GM23338 (cell line): ENCODE measurements around the gene PFKFB2. TPM values are rescaled to one million over a fixed set of nuclear protein-coding genes. Genes with fewer than 3 reads are reported as not detected.

Experiments used
- ATAC-seq: fragments of 200-7000 bp; cut with Tn5 transposase; 3 replicates; pipeline ENCODE4 v1.9.1; 2020
- DNase-seq: peaks from one replicate; pipeline ENCODE4 v3.0.0-alpha.2; 2015; ENCODE audit warnings: low spot score
- H2AFZ ChIP-seq: fragments of 200-600 bp; sonication (generic); 2 replicates; pipeline ENCODE4 v1.8.0; 2016; ENCODE audit warnings: antibody characterized with exemption, mild to moderate bottlenecking, moderate library complexity
- H3F3A ChIP-seq: fragments of 200-600 bp; sonication (generic); replicated peaks from 2 replicates; pipeline ENCODE4 v1.8.0; 2017; ENCODE audit warnings: antibody characterized with exemption, mixed run types, low read depth
- H3K27ac ChIP-seq: fragments of 200-600 bp; sonication (generic); 2 replicates; pipeline ENCODE4 v1.6.1; 2016; ENCODE audit warnings: low read depth
- H3K27me3 ChIP-seq: fragments of 200-600 bp; sonication (generic); 2 replicates; pipeline ENCODE4 v1.8.0; 2016; ENCODE audit warnings: mild to moderate bottlenecking, mixed run types, moderate library complexity; ENCODE audit not compliant: insufficient read depth
- H3K36me3 ChIP-seq: fragments of 200-600 bp; sonication (generic); 2 replicates; pipeline ENCODE4 v1.8.0; 2016; ENCODE audit warnings: mild to moderate bottlenecking; ENCODE audit not compliant: insufficient read depth
- H3K4me1 ChIP-seq: fragments of 200-600 bp; sonication (generic); 2 replicates; pipeline ENCODE4 v1.8.0; 2016; ENCODE audit warnings: mild to moderate bottlenecking, moderate library complexity; ENCODE audit not compliant: insufficient read depth
- H3K4me2 ChIP-seq: fragments of 200-600 bp; sonication (generic); 2 replicates; pipeline ENCODE4 v1.7.1; 2017; ENCODE audit warnings: mixed run types
- H3K4me3 ChIP-seq: fragments of 200-600 bp; sonication (generic); 2 replicates; pipeline ENCODE4 v1.6.1; 2016; ENCODE audit warnings: mixed run types
- H3K79me2 ChIP-seq: fragments of 200-600 bp; sonication (generic); replicated peaks from 2 replicates; pipeline ENCODE4 v1.8.0; 2017; ENCODE audit warnings: mild to moderate bottlenecking; ENCODE audit not compliant: insufficient read depth
- H3K9me2 ChIP-seq: fragments of 200-600 bp; sonication (generic); 2 replicates; pipeline ENCODE4 v1.8.0; 2017; ENCODE audit not compliant: insufficient read depth
- H4K20me1 ChIP-seq: fragments of 200-600 bp; sonication (generic); replicated peaks from 2 replicates; pipeline ENCODE4 v1.8.0; 2017; ENCODE audit warnings: mild to moderate bottlenecking; ENCODE audit not compliant: insufficient read depth
- H3K27ac Mint-ChIP-seq: 2 replicates; pipeline ENCODE4 v1.8.0; 2020; ENCODE audit warnings: inconsistent platforms, mild to moderate bottlenecking, moderate library complexity, mixed read lengths
- H3K27me3 Mint-ChIP-seq: 3 replicates; pipeline ENCODE4 v1.8.0; 2022; ENCODE audit warnings: low read depth, mild to moderate bottlenecking, moderate library complexity, mixed read lengths, inconsistent platforms; ENCODE audit not compliant: insufficient read depth, poor library complexity
- H3K36me3 Mint-ChIP-seq: 3 replicates; pipeline ENCODE4 v1.8.0; 2021; ENCODE audit warnings: low read depth, mild to moderate bottlenecking, inconsistent platforms, moderate library complexity, mixed read lengths
- H3K4me1 Mint-ChIP-seq: 3 replicates; pipeline ENCODE4 v1.8.0; 2020; ENCODE audit warnings: mild to moderate bottlenecking, inconsistent platforms, mixed read lengths
- H3K4me3 Mint-ChIP-seq: 3 replicates; pipeline ENCODE4 v1.8.0; 2021; ENCODE audit warnings: moderate library complexity, mild to moderate bottlenecking, inconsistent platforms, mixed read lengths
- H3K9me3 Mint-ChIP-seq: 3 replicates; pipeline ENCODE4 v1.8.0; 2020; ENCODE audit warnings: moderate library complexity, mild to moderate bottlenecking, inconsistent platforms, mixed read lengths
- CREB1 ChIP-seq: fragments of 250-450 bp; sonication (Bioruptor Pico); IDR thresholded peaks from 2 replicates; pipeline ENCODE4 v1.5.0; 2020; ENCODE audit warnings: low read depth, mild to moderate bottlenecking, moderate library complexity
- CTCF ChIP-seq, 2 experiments: fragments of 200-600 bp in 1 of 2; sonication (generic) in 1 of 2; conservative IDR thresholded peaks; 2 replicates each; pipeline versions ENCODE4 v1.5.1 to v1.6.1; 2016 to 2017; ENCODE audit warnings: antibody characterized with exemption in 2 of 2, low read depth in 2 of 2, mild to moderate bottlenecking in 2 of 2, moderate library complexity in 1 of 2
- ETS1 ChIP-seq: IDR thresholded peaks from 2 replicates; pipeline ENCODE4 v1.6.1; 2016; ENCODE audit warnings: antibody characterized with exemption
- EZH2 ChIP-seq: fragments of 200-600 bp; sonication (generic); IDR thresholded peaks from one replicate; pipeline ENCODE4 v1.8.0; 2017; ENCODE audit warnings: antibody characterized with exemption, mild to moderate bottlenecking, low read depth; ENCODE audit not compliant: unreplicated experiment
- EZH2phosphoT487 ChIP-seq: fragments of 200-600 bp; sonication (generic); IDR thresholded peaks from one replicate; pipeline ENCODE4 v1.8.1; 2018; ENCODE audit warnings: antibody characterized with exemption; ENCODE audit not compliant: unreplicated experiment
- JUNB ChIP-seq: IDR thresholded peaks from one replicate; pipeline ENCODE4 v1.6.1; 2016; ENCODE audit warnings: antibody characterized with exemption; ENCODE audit not compliant: unreplicated experiment
- NANOG ChIP-seq: IDR thresholded peaks from 2 replicates; pipeline ENCODE4 v1.6.1; 2016; ENCODE audit warnings: antibody characterized with exemption, borderline replicate concordance
- POLR2AphosphoS5 ChIP-seq: IDR thresholded peaks from 2 replicates; pipeline ENCODE4 v1.6.1; 2016; ENCODE audit warnings: antibody characterized with exemption, low read depth
- REST ChIP-seq: IDR thresholded peaks from one replicate; pipeline ENCODE4 v1.6.1; 2018; ENCODE audit warnings: antibody characterized with exemption; ENCODE audit not compliant: unreplicated experiment
- STAT1 ChIP-seq: IDR thresholded peaks from one replicate; pipeline ENCODE4 v1.6.1; 2016; ENCODE audit warnings: antibody characterized with exemption; ENCODE audit not compliant: unreplicated experiment
- ZNF114 ChIP-seq: fragments of 250-450 bp; sonication (Bioruptor Pico); IDR thresholded peaks from 2 replicates; pipeline ENCODE4 v1.5.0; 2020; ENCODE audit warnings: mild to moderate bottlenecking, moderate library complexity
- ZNF331 ChIP-seq: fragments of 250-450 bp; sonication (Bioruptor Pico); IDR thresholded peaks from 2 replicates; pipeline ENCODE4 v1.5.0; 2020; ENCODE audit warnings: low read depth, mild to moderate bottlenecking, moderate library complexity
- ZNF462 ChIP-seq: fragments of 250-450 bp; sonication (Bioruptor Pico); IDR thresholded peaks from 2 replicates; pipeline ENCODE4 v1.5.0; 2020; ENCODE audit warnings: mild to moderate bottlenecking, moderate library complexity
- polyA plus RNA-seq: library from polyadenylated mRNA; unstranded; fragments of >200 nt; fragmentation: Nextera tagmentation; extraction: Ambion mirVana; gene quantifications from 2 replicates; pipeline ENCODE4 v1.2.1, GENCODE V29; 2016
- total RNA-seq: library from RNA; depleted of rRNA; stranded (reverse); fragments of >200 nt; shearing (Covaris generic); gene quantifications from 2 replicates; pipeline ENCODE4 v1.2.3, GENCODE V29; 2014

The PFKFB2 gene
- total and polyA plus RNA-seq, 2 experiments from 2014 or later: 4.9 to 14.8 TPM

- no peak for TF ChIP-seq EZH2
Measured at GRCh38 chr1:207027206-207027777, 25.8 kb upstream of the PFKFB2 start (continued).

- Histone ChIP-seq H2AFZ (no peak overlapping the region), H3K36me3 (no peaks in the 10 kb centered on the region), H3K4me2 (no peak overlapping the region), H3K79me2 (no peaks in the 10 kb centered on the region), H3K27ac (no peak overlapping the region), H4K20me1 (no peaks in the 10 kb centered on the region), H3K4me3 (no peak overlapping the region), H3K27me3 (no peaks in the 10 kb centered on the region), H3K4me1 (peaks cover 37% of the 10 kb centered on the region), H3K9me2 (peaks cover 10% of the 10 kb centered on the region; the same call in 1 of the 2 replicates), H3F3A (0 out of 2 replicates have a peak, but pooled peaks cover 3% of the 10 kb centered on the region)
- TF ChIP-seq EZH2phosphoT487 (no peak), ZNF331 (CRISPR knock-in tag) (no peak), ETS1 (no peak), POLR2AphosphoS5 (no peak), NANOG (no peak), CREB1 (no peak), JUNB (no peak), STAT1 (no peak), REST (no peak), CTCF (conservative IDR thresholded peaks at IDR 0.05; ENCODE audit: low read depth in 2 of 2) (no peak), EZH2 (no peak), ZNF114 (CRISPR knock-in tag) (no peak), ZNF462 (no peak)
- ATAC-seq (no peak), DNase-seq (no peak)
- Mint-ChIP-seq H3K27me3 (peaks cover 3% of the 10 kb centered on the region), H3K36me3 (no peaks in the 10 kb centered on the region; the same call in 2 of the 3 replicates), H3K4me3 (no peak overlapping the region), H3K27ac (no peak overlapping the region), H3K9me3 (no peaks in the 10 kb centered on the region), H3K4me1 (peaks cover 60% of the 10 kb centered on the region)
Measured at GRCh38 chr1:207027921-207028320, 25.2 kb upstream of the PFKFB2 start.
